ENCODE measurements around the gene CDK6. TPM values are rescaled to one million over a fixed set of nuclear protein-coding genes. Genes with fewer than 3 reads are reported as not detected.

The CDK6 gene
- polyA plus RNA-seq, 2 of the 4 experiments (the other 2 are of a cell fraction) = 13.6 to 25.9 TPM

DNA sequence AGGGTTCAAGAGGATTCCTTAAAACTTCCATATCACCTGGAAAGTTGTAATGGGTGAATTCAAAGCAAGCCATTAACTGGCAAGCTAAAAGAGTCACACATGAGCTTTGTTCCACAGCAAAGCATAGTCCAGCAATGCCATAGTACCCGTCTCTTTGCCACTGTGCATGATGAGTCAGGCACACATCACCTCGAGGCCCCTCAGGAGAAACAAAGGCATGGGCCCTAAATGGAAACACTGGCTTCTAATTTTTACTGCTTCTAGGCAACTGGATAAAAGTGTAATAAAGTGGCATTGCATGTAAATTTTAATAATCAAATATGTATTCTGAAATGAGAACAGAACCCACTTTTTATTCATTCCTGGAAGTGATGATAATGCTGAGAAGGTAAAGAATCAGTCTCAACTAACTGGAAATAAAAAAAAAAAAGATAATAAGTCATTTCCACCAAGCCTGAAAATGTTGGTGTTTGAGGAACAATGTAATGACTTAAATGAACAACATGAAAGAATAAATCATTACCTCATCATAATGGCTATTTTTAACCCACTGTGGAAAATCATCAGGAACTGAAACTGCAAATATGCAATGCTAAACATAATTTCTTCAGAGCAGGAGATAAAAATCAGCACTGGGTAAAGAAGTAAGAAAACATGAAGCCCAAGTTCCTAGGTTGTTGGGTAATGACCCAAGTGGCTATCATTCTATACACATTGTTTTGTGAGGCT, 104.9 kb downstream of the CDK6 start:
- peak overlapping the region in 1 of 2 experiments; percentile 64; a peak in 4 of 6 replicates for H3K27ac ChIP-seq
- TF ChIP-seq POLR2AphosphoS2 (conservative IDR thresholded peaks at IDR 0.05; ENCODE audit: low read length) (no peak), MAFK (IDR thresholded peaks at IDR 0.05; ENCODE audit: partially characterized antibody) (peak; percentile 52), POLR2A (IDR thresholded peaks at IDR 0.05; ENCODE audit: low read length) (no peak)
- CTCF ChIA-PET = interaction anchor here (0.8 to 1.8 kb wide), 4 partner anchors 12 to 111 kb away, joined by 3 to 5 read pairs (median 3); no protein-coding TSS in a partner anchor
- peak overlapping the region; percentile 16; the same call in 2 of the 3 replicates for H3K4me2 ChIP-seq
- no peaks in the 10 kb centered on the region for H3K9me3 ChIP-seq
- peaks cover 25% of the 10 kb centered on the region for H3K4me1 ChIP-seq
- WGBS (ENCODE audit: missing lambda C conversion rate) = 24% methylated on average over 2 of the region's 2 CpGs
- FAIRE-seq = no peak
- 0 out of 6 replicates have a peak, but pooled peaks of 1 of the 2 experiments have one; percentile 36 for ATAC-seq
- DNase-seq (ENCODE audit: low read depth in 1 of 2, low spot score in 1 of 2) = no peak
- no peak overlapping the region for H3K4me3 ChIP-seq
- POLR2A ChIA-PET = no interaction called here

DNA sequence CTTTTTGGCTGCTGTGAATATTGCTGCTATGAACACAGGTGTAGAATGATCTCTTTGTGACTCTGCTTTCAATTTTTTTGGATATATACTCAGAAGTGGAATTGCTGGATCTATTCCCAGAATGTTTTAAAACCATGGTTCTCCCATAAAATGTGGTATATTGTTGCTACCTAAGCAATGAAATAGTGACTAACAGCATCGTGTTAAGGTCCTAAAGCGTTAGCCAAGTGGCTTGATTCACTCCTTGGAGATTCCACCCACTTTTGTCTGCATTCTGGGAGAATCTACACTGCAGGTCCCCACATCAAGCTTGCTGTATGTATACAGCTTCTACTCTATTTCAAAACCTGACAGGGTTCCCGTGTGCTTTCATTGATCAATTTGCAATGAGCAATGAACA, 105.6 kb downstream of the CDK6 start:
- DNase-seq (ENCODE audit: low read depth in 1 of 2, low spot score in 1 of 2) (no peak), FAIRE-seq (peak; percentile 13), ATAC-seq (no peak)
- POLR2A ChIA-PET = no interaction called here
- CTCF ChIA-PET = interaction anchor here (0.8 to 1.1 kb wide), 3 partner anchors 13 to 110 kb away, joined by 3 read pairs; no protein-coding TSS in a partner anchor
- H3K9me3 ChIP-seq = no peaks in the 10 kb centered on the region
- H3K4me1 ChIP-seq = peaks cover 25% of the 10 kb centered on the region
- 92% methylated on average over 3 of the region's 3 CpGs for WGBS (ENCODE audit: missing lambda C conversion rate)
- peak overlapping the region in 1 of 2 experiments; percentile 53; a peak in 2 of 6 replicates for H3K27ac ChIP-seq
- H3K4me3 ChIP-seq = no peak overlapping the region
- H3K4me2 ChIP-seq = no peak overlapping the region
- TF ChIP-seq RNF2 (IDR thresholded peaks at IDR 0.05; ENCODE audit: borderline replicate concordance, low read depth) (no peak), JUNB (IDR thresholded peaks at IDR 0.05) (no peak), RFX5 (IDR thresholded peaks at IDR 0.05) (no peak), PHF8 (IDR thresholded peaks at IDR 0.05; ENCODE audit: borderline replicate concordance, low read depth) (no peak), ZC3H11A (IDR thresholded peaks at IDR 0.05) (no peak), EHMT2 (IDR thresholded peaks at IDR 0.05; ENCODE audit: low read depth) (no peak), BHLHE40 (IDR thresholded peaks at IDR 0.05; ENCODE audit: low read depth, low read length) (no peak), ZFP36 (IDR thresholded peaks at IDR 0.05; ENCODE audit: borderline replicate concordance, partially characterized antibody) (no peak), CBX8 (IDR thresholded peaks at IDR 0.05) (no peak), SREBF2 (IDR thresholded peaks at IDR 0.05) (no peak), SMC3 (IDR thresholded peaks at IDR 0.05) (no peak)
- TF ChIP-seq, protein P1, sequence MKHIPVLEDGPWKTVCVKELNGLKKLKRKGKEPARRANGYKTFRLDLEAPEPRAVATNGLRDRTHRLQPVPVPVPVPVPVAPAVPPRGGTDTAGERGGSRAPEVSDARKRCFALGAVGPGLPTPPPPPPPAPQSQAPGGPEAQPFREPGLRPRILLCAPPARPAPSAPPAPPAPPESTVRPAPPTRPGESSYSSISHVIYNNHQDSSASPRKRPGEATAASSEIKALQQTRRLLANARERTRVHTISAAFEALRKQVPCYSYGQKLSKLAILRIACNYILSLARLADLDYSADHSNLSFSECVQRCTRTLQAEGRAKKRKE (CRISPR knock-in tag; IDR thresholded peaks at IDR 0.05; ENCODE audit: low read depth) = no peak
- TF ChIP-seq, protein P2, sequence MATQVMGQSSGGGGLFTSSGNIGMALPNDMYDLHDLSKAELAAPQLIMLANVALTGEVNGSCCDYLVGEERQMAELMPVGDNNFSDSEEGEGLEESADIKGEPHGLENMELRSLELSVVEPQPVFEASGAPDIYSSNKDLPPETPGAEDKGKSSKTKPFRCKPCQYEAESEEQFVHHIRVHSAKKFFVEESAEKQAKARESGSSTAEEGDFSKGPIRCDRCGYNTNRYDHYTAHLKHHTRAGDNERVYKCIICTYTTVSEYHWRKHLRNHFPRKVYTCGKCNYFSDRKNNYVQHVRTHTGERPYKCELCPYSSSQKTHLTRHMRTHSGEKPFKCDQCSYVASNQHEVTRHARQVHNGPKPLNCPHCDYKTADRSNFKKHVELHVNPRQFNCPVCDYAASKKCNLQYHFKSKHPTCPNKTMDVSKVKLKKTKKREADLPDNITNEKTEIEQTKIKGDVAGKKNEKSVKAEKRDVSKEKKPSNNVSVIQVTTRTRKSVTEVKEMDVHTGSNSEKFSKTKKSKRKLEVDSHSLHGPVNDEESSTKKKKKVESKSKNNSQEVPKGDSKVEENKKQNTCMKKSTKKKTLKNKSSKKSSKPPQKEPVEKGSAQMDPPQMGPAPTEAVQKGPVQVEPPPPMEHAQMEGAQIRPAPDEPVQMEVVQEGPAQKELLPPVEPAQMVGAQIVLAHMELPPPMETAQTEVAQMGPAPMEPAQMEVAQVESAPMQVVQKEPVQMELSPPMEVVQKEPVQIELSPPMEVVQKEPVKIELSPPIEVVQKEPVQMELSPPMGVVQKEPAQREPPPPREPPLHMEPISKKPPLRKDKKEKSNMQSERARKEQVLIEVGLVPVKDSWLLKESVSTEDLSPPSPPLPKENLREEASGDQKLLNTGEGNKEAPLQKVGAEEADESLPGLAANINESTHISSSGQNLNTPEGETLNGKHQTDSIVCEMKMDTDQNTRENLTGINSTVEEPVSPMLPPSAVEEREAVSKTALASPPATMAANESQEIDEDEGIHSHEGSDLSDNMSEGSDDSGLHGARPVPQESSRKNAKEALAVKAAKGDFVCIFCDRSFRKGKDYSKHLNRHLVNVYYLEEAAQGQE (IDR thresholded peaks at IDR 0.05) = no peak

DNA sequence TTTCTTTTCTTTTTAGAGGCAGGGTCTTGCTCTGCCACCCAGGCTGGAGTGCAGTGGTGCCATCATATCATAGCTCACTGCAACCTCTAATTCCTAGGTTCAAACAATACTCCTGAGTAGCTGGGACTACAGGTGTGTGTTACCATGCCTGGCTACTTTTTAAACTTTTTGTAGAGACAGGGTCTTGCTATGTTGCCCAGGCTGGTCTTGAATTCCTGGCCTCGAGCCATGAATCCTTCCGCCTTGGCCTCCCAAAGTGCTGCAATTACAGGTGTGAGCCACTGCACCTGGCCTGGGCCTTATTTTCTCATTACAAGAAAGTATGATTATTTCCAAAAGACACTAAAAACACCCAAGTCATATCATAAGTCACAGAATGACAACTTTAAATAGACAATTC, 106.6 kb downstream of the CDK6 start:
- H3K4me1 ChIP-seq = peaks cover 25% of the 10 kb centered on the region
- TF ChIP-seq MAZ (IDR thresholded peaks at IDR 0.05; ENCODE audit: borderline replicate concordance, low read depth, low read length) (no peak), RFX5 (IDR thresholded peaks at IDR 0.05) (no peak), MAFK (IDR thresholded peaks at IDR 0.05; ENCODE audit: partially characterized antibody) (no peak), HOXA7 (CRISPR knock-in tag; IDR thresholded peaks at IDR 0.05) (no peak)
- TF ChIP-seq, protein P2 (IDR thresholded peaks at IDR 0.05) = no peak
- H3K4me3 ChIP-seq = no peak overlapping the region
- ChIA-PET CTCF (interaction anchor here (1.0 to 1.2 kb wide), 2 partner anchors 53 to 103 kb away, joined by 3 to 4 read pairs; no protein-coding TSS in a partner anchor), POLR2A (no interaction called here)
- DNase-seq (ENCODE audit: low read depth in 1 of 2, low spot score in 1 of 2) = no peak
- H3K27ac ChIP-seq = peak overlapping the region in 1 of 2 experiments; percentile 48; a peak in 3 of 6 replicates
- H3K4me2 ChIP-seq = no peak overlapping the region
- no peaks in the 10 kb centered on the region for H3K9me3 ChIP-seq
- 92% methylated on average over 2 of the region's 2 CpGs for WGBS (ENCODE audit: missing lambda C conversion rate)
- no peak for FAIRE-seq
- no peak for ATAC-seq

Measured in A549 (cell line).